ENCODE results near the gene CYTL1. TPM values are rescaled to one million over a fixed set of nuclear protein-coding genes. Genes with fewer than 3 reads are reported as not detected.

The CYTL1 gene
- total RNA-seq, 1 donor from 2014 or later, result 67.3 TPM

- no peak overlapping the region for H3K4me3 Mint-ChIP-seq (ENCODE audit: unreplicated experiment)
- H3K27ac Mint-ChIP-seq (ENCODE audit: unreplicated experiment), result no peak overlapping the region
- no peak for DNase-seq (ENCODE audit: low spot score)
- no peaks in the 10 kb centered on the region for H3K36me3 Mint-ChIP-seq (ENCODE audit: low read depth)
- H3K4me1 Mint-ChIP-seq (ENCODE audit: low read depth), result peaks cover 34% of the 10 kb centered on the region
- no peaks in the 10 kb centered on the region for H3K27me3 Mint-ChIP-seq (ENCODE audit: low read depth)
- TF ChIP-seq CTCF (IDR thresholded peaks at IDR 0.05), result no peak
- H3K9me3 Mint-ChIP-seq (ENCODE audit: low read depth), result peaks cover 3% of the 10 kb centered on the region
These were observed 21.8 kb upstream of the CYTL1 start for GRCh38 chr4:5040856-5041620.

- Mint-ChIP-seq H3K9me3 (ENCODE audit: low read depth) (no peaks in the 10 kb centered on the region), H3K4me1 (ENCODE audit: low read depth) (peaks cover 33% of the 10 kb centered on the region)
- TF ChIP-seq CTCF (IDR thresholded peaks at IDR 0.05), result no peak
These were observed 20.5 kb upstream of the CYTL1 start for GRCh38 chr4:5039800-5040199.

GRCh38 chr4:5037553-5038551 lies 18.6 kb upstream of the CYTL1 start:
- no peak for DNase-seq (ENCODE audit: low spot score)
- Mint-ChIP-seq H3K36me3 (ENCODE audit: low read depth) (no peaks in the 10 kb centered on the region), H3K9me3 (ENCODE audit: low read depth) (no peaks in the 10 kb centered on the region), H3K27ac (ENCODE audit: unreplicated experiment) (peak overlapping the region; percentile 87), H3K27me3 (ENCODE audit: low read depth) (no peaks in the 10 kb centered on the region), H3K4me1 (ENCODE audit: low read depth) (peaks cover 49% of the 10 kb centered on the region), H3K4me3 (ENCODE audit: unreplicated experiment) (no peak overlapping the region)
- TF ChIP-seq CTCF (IDR thresholded peaks at IDR 0.05), result no peak

More at GRCh38 chr4:5039800-5040199, 20.5 kb upstream of the CYTL1 start:
- Mint-ChIP-seq H3K27ac (ENCODE audit: unreplicated experiment) (no peak overlapping the region), H3K4me3 (ENCODE audit: unreplicated experiment) (no peak overlapping the region), H3K27me3 (ENCODE audit: low read depth) (no peaks in the 10 kb centered on the region), H3K36me3 (ENCODE audit: low read depth) (no peaks in the 10 kb centered on the region)
- DNase-seq (ENCODE audit: low spot score), result no peak

GRCh38 chr4:5036239-5036638 lies 17.0 kb upstream of the CYTL1 start:
- peaks cover 59% of the 10 kb centered on the region for H3K4me1 Mint-ChIP-seq (ENCODE audit: low read depth)
- H3K27ac Mint-ChIP-seq (ENCODE audit: unreplicated experiment), result peak overlapping the region; percentile 61
- TF ChIP-seq CTCF (IDR thresholded peaks at IDR 0.05), result no peak
- no peaks in the 10 kb centered on the region for H3K27me3 Mint-ChIP-seq (ENCODE audit: low read depth)
- no peak overlapping the region for H3K4me3 Mint-ChIP-seq (ENCODE audit: unreplicated experiment)
- H3K36me3 Mint-ChIP-seq (ENCODE audit: low read depth), result no peaks in the 10 kb centered on the region
- H3K9me3 Mint-ChIP-seq (ENCODE audit: low read depth), result no peaks in the 10 kb centered on the region
- DNase-seq (ENCODE audit: low spot score), result no peak

GRCh38 chr4:5034206-5034605 lies 14.9 kb upstream of the CYTL1 start:
- peak overlapping the region; percentile 78 for H3K27ac Mint-ChIP-seq (ENCODE audit: unreplicated experiment)

More at GRCh38 chr4:5034206-5034605, 14.9 kb upstream of the CYTL1 start:
- H3K27me3 Mint-ChIP-seq (ENCODE audit: low read depth), result no peaks in the 10 kb centered on the region
- H3K36me3 Mint-ChIP-seq (ENCODE audit: low read depth), result no peaks in the 10 kb centered on the region
- TF ChIP-seq CTCF (IDR thresholded peaks at IDR 0.05), result no peak
- H3K9me3 Mint-ChIP-seq (ENCODE audit: low read depth), result no peaks in the 10 kb centered on the region
- H3K4me3 Mint-ChIP-seq (ENCODE audit: unreplicated experiment), result peak overlapping the region; percentile 4
- DNase-seq (ENCODE audit: low spot score), result no peak
- H3K4me1 Mint-ChIP-seq (ENCODE audit: low read depth), result peaks cover 59% of the 10 kb centered on the region

Measured in chondrocyte (in vitro differentiated cells).